ENCODE results near the gene MSI2.

MSI2 gene

GRCh38 chr17:57678393-57678792, 422.1 kb downstream of the MSI2 start:
- no peak for DNase-seq (ENCODE audit: low read depth, low spot score)

- no peak for DNase-seq (ENCODE audit: low read depth, low spot score)
These were observed 423.0 kb downstream of the MSI2 start for GRCh38 chr17:57679356-57679755.

- DNase-seq (ENCODE audit: low read depth, low spot score) = no peak
These were observed 423.8 kb downstream of the MSI2 start for GRCh38 chr17:57679906-57680695.

GRCh38 chr17:57682701-57683100, 426.4 kb downstream of the MSI2 start:
- no peak for DNase-seq (ENCODE audit: low read depth, low spot score)

GRCh38 chr17:57684711-57685498, 428.6 kb downstream of the MSI2 start:
- DNase-seq (ENCODE audit: low read depth, low spot score) = no peak

GRCh38 chr17:57685499-57686132, 429.3 kb downstream of the MSI2 start:
- no peak for DNase-seq (ENCODE audit: low read depth, low spot score)

- DNase-seq (ENCODE audit: low read depth, low spot score) = no peak
These were observed 431.3 kb downstream of the MSI2 start for GRCh38 chr17:57687642-57688041.

DNA sequence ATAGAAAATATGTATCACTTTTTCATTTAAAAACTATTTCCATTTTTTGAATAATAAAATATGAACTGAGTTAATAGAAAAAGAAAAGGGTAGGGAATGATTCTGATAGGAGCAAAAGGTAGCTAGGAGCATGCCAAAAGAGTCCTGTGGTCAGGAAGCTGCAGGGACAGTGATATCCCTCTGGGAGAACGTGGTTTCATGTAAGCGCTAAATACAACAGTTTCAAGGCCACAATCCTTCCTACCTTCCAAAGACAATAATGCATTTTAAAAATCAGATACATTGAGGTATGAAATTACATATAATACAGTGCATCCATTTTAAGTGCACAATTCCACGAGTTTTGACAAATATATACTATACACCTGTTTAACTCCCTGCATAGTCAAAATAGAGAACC, 432.9 kb downstream of the MSI2 start:
- DNase-seq (ENCODE audit: low read depth, low spot score) = no peak

- DNase-seq (ENCODE audit: low read depth, low spot score) = no peak
These were observed 435.6 kb downstream of the MSI2 start for GRCh38 chr17:57691939-57692338.

- DNase-seq (ENCODE audit: low read depth, low spot score) = no peak
These were observed 436.4 kb downstream of the MSI2 start for GRCh38 chr17:57692770-57693169.

- no peak for DNase-seq (ENCODE audit: low read depth, low spot score)
These were observed 437.7 kb downstream of the MSI2 start for GRCh38 chr17:57694051-57694450.

- DNase-seq (ENCODE audit: low read depth, low spot score) = no peak
These were observed 439.7 kb downstream of the MSI2 start for GRCh38 chr17:57696050-57696449.

GRCh38 chr17:57697197-57697596, 440.9 kb downstream of the MSI2 start:
- DNase-seq (ENCODE audit: low read depth, low spot score) = no peak

GRCh38 chr17:57697891-57698711, 441.8 kb downstream of the MSI2 start:
- DNase-seq (ENCODE audit: low read depth, low spot score) = no peak

- no peak for DNase-seq (ENCODE audit: low read depth, low spot score)
These were observed 443.5 kb downstream of the MSI2 start for GRCh38 chr17:57699751-57700219.

GRCh38 chr17:57701124-57701523, 444.8 kb downstream of the MSI2 start:
- DNase-seq (ENCODE audit: low read depth, low spot score) = no peak

GRCh38 chr17:57703273-57703672, 446.9 kb downstream of the MSI2 start:
- no peak for DNase-seq (ENCODE audit: low read depth, low spot score)

GRCh38 chr17:57704448-57704847, 448.1 kb downstream of the MSI2 start:
- no peak for DNase-seq (ENCODE audit: low read depth, low spot score)

GRCh38 chr17:57705921-57706695, 449.8 kb downstream of the MSI2 start:
- no peak for DNase-seq (ENCODE audit: low read depth, low spot score)

DNA sequence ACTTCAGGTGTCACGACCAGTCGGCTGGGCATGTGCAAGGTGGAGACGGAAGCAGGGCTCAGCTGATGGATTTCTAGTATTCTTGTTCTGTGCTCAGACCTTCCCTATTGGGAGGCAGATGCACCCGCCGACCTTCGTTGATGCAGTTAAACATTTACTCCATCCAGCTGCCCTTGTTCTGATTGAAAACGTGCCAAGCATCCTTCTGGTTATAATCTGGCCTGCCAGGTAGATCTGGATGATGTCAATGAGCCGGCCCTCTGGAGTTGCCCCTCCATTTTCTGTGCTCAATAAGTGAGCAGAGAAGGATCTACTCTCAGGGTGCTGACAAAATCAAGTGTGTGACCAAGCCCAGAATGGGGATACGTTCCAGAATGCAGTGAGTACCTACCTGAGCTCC, 450.4 kb downstream of the MSI2 start:
- no peak for DNase-seq (ENCODE audit: low read depth, low spot score)

- no peak for DNase-seq (ENCODE audit: low read depth, low spot score)
These were observed 451.6 kb downstream of the MSI2 start for GRCh38 chr17:57707892-57708291.
